Ramos (cell line): ENCODE results near the gene ST3GAL2.
"Not testable (repeated sequence)": the region's sequence is repeated elsewhere in the genome, so short reads cannot be mapped to it uniquely, and the experiment has no call there.

Experiments
- in situ Hi-C: fragments of 300-500 bp; cut with MboI; formaldehyde crosslinking; loops from one replicate; pipeline ENCODE4 v1.14.3; 2022; ENCODE audit warnings: low sequenced_read_pairs; ENCODE audit not compliant: unreplicated experiment

ST3GAL2 gene

GRCh38 chr16:70468776-70469525, 30.1 kb upstream of the ST3GAL2 start:
- in situ Hi-C loops: no loop called here

GRCh38 chr16:70467608-70468007, 28.7 kb upstream of the ST3GAL2 start:
- in situ Hi-C loops: no loop called here

GRCh38 chr16:70467113-70467512, 28.2 kb upstream of the ST3GAL2 start:
- in situ Hi-C loops: no loop called here

- in situ Hi-C loops: no loop called here
Observed at GRCh38 chr16:70466805-70467076, 27.8 kb upstream of the ST3GAL2 start.

- in situ Hi-C loops: no loop called here
Observed at GRCh38 chr16:70465999-70466804, 27.3 kb upstream of the ST3GAL2 start.

- in situ Hi-C loops: loop anchor here (5.0 kb wide), 1 partner anchor 66 kb away; no protein-coding TSS in a partner anchor
Observed at GRCh38 chr16:70463235-70463634, 24.3 kb upstream of the ST3GAL2 start.

GRCh38 chr16:70460737-70461261, 21.9 kb upstream of the ST3GAL2 start:
- in situ Hi-C loops: loop anchor here (5.0 kb wide), 1 partner anchor 63 kb away; no protein-coding TSS in a partner anchor

GRCh38 chr16:70457446-70458166, 18.7 kb upstream of the ST3GAL2 start:
- in situ Hi-C loops: no loop called here

- in situ Hi-C loops: no loop called here
Observed at GRCh38 chr16:70455910-70456309, 17.0 kb upstream of the ST3GAL2 start.

GRCh38 chr16:70454222-70455034, 15.5 kb upstream of the ST3GAL2 start, which contains the start of gene FCSK:
FCSK (plus strand) TSS chr16:70454595; CDS start chr16:70463191, 8,596 bp downstream.
- in situ Hi-C loops: no loop called here

GRCh38 chr16:70453892-70454221, 15.0 kb upstream of the ST3GAL2 start:
- in situ Hi-C loops: no loop called here

- in situ Hi-C loops: no loop called here
Observed at GRCh38 chr16:70453117-70453891, 14.4 kb upstream of the ST3GAL2 start.

GRCh38 chr16:70451004-70451340, 12.1 kb upstream of the ST3GAL2 start:
- in situ Hi-C loops: not testable (repeated sequence)

GRCh38 chr16:70450142-70451003, 11.5 kb upstream of the ST3GAL2 start:
- in situ Hi-C loops: not testable (repeated sequence)

- in situ Hi-C loops: no loop called here
Observed at GRCh38 chr16:70448075-70448474, 9.2 kb upstream of the ST3GAL2 start.

- in situ Hi-C loops: no loop called here
Observed at GRCh38 chr16:70444249-70445063, 5.6 kb upstream of the ST3GAL2 start.

GRCh38 chr16:70442344-70442743, 3.4 kb upstream of the ST3GAL2 start:
- in situ Hi-C loops: no loop called here
